HEK293 (cell line): Measurements from ENCODE around the gene KCNT1.

Experiments used
- REPIN1 ChIP-seq: fragments of 450-650 bp; formaldehyde crosslinking; IDR thresholded peaks from 2 replicates; pipeline ENCODE4 v1.5.1; 2017; ENCODE audit warnings: missing biosample characterization, missing genetic modification characterization, low read depth
- ZNF202 ChIP-seq: fragments of 450-650 bp; formaldehyde crosslinking; IDR thresholded peaks from 2 replicates; pipeline ENCODE4 v1.5.1; 2016; ENCODE audit warnings: missing biosample characterization, missing genetic modification characterization, borderline replicate concordance
- ZNF585B ChIP-seq: fragments of 450-650 bp; formaldehyde crosslinking; IDR thresholded peaks from 2 replicates; pipeline ENCODE4 v1.5.1; 2016; ENCODE audit warnings: missing biosample characterization, missing genetic modification characterization
- ZNF777 ChIP-seq: fragments of 450-650 bp; formaldehyde crosslinking; IDR thresholded peaks from 2 replicates; pipeline ENCODE4 v1.5.1; 2017; ENCODE audit warnings: missing biosample characterization, missing genetic modification characterization, borderline replicate concordance
- TF ChIP-seq, protein P1 (sequence below): fragments of 450-650 bp; formaldehyde crosslinking; IDR thresholded peaks from 2 replicates; pipeline ENCODE4 v1.5.1; 2016; ENCODE audit warnings: missing biosample characterization, missing genetic modification characterization, low read depth

DNA sequence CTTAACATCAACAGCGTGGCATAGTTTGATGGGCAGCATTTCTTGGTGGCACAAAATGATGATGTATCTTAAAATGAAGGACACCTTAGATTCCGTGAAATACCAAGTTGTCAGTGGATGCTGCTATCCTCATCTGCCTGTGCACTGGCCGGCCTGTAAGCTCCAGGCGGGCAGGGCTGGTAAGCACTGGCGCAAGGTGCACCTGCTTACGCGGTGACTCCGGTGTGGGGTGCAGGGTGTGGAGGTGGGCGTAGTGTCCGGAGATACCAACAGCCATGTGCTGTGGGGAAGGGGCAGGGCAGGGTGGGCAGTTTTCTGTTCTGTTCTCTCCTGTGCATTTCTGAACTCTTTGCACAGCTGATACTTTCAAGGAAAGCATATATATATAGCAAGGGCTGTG is 101.5 kb downstream of the KCNT1 start:
- no peak for TF ChIP-seq ZNF202 (tag by site-specific recombination)
- TF ChIP-seq ZNF585B (tag by site-specific recombination) = no peak
- no peak for TF ChIP-seq REPIN1 (tag by site-specific recombination)
- no peak for TF ChIP-seq ZNF777 (tag by site-specific recombination)
- TF ChIP-seq, protein P1, sequence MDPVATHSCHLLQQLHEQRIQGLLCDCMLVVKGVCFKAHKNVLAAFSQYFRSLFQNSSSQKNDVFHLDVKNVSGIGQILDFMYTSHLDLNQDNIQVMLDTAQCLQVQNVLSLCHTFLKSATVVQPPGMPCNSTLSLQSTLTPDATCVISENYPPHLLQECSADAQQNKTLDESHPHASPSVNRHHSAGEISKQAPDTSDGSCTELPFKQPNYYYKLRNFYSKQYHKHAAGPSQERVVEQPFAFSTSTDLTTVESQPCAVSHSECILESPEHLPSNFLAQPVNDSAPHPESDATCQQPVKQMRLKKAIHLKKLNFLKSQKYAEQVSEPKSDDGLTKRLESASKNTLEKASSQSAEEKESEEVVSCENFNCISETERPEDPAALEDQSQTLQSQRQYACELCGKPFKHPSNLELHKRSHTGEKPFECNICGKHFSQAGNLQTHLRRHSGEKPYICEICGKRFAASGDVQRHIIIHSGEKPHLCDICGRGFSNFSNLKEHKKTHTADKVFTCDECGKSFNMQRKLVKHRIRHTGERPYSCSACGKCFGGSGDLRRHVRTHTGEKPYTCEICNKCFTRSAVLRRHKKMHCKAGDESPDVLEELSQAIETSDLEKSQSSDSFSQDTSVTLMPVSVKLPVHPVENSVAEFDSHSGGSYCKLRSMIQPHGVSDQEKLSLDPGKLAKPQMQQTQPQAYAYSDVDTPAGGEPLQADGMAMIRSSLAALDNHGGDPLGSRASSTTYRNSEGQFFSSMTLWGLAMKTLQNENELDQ (tag by site-specific recombination) = no peak
